C4-2B (cell line): Measurements from ENCODE around the gene NDFIP1.

Experiments
- CTCF ChIP-seq: fragments of 450-650 bp; conservative IDR thresholded peaks from 2 replicates; pipeline ENCODE4 v1.5.1; 2017; ENCODE audit warnings: mild to moderate bottlenecking
- ZFX ChIP-seq: fragments of 450-650 bp; IDR thresholded peaks from 2 replicates; pipeline ENCODE4 v1.6.1; 2017

GRCh38 chr5:142191776-142192175 lies 83.2 kb downstream of the NDFIP1 start:
- TF ChIP-seq CTCF = no peak
- no peak for TF ChIP-seq ZFX
